SIG-M5 treated with dmso at 0.1 percent for 504 hours (cell line): ENCODE results near the gene POFUT2.
"Not testable (repeated sequence)": the region's sequence is repeated elsewhere in the genome, so short reads cannot be mapped to it uniquely, and the experiment has no call there.

Experiments used
- DNase-seq: peaks from one replicate; lab custom pipeline; 2025; ENCODE audit not compliant: unreplicated experiment; lab: John Stamatoyannopoulos, UW

The POFUT2 gene

DNA sequence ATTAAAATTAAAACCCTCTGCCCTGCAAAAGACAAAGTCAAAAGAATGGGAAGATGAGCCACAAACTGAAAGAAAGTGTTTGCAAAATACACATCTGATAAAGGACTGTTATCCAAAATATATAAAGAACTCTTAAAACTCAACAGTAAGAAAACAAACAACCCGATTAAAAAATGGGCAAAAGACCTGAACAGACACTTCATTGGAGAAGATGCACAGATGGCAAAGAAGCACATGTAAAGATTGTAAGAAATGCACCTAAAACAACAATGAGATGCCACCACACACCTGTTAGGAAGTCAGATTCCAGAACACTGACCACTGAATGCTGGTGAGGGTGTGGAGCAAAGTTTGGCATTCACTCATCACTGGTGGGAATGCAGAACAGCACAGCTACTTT lies 24.6 kb upstream of the POFUT2 start:
- no peak for DNase-seq

DNA sequence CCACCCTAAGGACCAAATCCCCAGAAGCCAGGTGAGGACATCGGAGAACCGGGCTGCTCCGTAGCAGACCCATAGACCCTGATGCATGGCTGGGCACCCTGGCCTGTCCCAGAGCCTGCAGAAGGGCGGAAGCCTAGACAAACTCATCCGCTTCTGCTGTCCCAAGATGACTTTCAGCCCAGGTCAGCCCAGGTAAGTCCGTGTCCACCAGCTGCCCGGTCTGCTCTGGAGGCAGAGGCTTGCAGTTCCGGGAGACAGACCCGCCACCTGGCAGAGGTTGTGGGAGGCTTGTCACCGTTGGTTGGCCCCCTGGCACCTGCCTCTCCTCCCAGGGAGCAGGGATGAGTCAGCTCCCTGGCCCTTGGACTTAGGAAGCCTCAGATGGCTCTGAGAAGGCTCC lies 22.8 kb upstream of the POFUT2 start:
- no peak for DNase-seq

DNA sequence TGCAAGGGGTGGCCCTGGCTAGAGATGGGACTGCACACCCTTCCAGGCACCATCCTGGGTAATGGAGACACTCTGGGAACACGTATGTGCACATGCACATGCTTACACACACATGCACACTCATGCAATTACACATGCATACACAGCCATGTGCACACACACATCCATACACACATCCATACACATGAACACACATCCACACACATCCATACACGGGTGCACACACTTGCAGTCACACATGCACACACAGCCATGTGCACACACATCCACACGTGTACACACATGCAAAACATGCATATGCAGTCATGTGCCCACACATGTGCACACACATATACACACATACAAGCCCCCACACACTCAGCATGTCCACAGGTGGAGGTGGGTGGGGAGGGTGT lies 22.3 kb upstream of the POFUT2 start:
- no peak for DNase-seq

DNA sequence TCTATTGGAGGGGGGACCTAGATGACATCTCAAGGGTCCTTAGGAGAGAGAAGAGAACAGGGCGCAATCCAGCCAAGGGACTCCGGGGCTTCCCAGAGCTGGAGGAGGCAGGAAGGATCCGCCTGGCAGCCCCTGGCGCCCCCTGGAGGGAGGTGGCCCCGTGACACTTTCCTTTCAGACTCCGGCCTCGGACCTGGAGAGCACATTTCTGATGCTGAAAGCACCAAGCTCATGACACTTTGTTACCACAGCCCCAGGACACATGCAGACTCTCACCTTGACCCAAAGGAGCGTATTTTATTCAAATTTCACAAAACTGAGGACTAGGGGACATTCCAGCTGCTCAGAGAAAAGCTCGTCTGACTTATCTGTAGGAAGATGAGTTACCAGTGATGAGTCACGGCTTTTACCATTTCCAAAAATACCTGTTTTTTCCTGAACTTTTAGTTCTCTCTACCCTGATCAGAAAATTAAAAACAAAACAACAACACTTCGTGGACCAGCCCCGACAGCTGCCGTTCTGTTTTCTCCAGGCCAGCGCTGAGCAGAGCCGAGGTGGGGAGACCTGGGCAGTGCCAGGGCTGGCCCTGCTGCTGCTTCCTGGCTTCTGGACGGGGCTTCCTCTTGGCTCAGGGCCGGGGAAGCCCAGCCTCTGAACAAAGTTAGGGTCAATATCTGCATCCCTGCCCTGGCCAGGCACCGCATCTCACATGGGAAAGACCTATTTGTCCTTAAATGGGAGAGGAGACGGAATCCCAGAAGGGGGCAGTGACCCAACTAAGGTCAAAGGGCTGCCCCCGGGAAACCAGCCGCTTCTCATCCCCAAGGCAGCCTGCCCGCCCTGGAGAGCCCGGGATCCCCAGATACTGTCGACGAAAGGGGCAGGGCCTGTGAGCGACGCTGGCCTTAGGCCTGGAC lies 21.6 kb upstream of the POFUT2 start:
- DNase-seq = peak; percentile 29

DNA sequence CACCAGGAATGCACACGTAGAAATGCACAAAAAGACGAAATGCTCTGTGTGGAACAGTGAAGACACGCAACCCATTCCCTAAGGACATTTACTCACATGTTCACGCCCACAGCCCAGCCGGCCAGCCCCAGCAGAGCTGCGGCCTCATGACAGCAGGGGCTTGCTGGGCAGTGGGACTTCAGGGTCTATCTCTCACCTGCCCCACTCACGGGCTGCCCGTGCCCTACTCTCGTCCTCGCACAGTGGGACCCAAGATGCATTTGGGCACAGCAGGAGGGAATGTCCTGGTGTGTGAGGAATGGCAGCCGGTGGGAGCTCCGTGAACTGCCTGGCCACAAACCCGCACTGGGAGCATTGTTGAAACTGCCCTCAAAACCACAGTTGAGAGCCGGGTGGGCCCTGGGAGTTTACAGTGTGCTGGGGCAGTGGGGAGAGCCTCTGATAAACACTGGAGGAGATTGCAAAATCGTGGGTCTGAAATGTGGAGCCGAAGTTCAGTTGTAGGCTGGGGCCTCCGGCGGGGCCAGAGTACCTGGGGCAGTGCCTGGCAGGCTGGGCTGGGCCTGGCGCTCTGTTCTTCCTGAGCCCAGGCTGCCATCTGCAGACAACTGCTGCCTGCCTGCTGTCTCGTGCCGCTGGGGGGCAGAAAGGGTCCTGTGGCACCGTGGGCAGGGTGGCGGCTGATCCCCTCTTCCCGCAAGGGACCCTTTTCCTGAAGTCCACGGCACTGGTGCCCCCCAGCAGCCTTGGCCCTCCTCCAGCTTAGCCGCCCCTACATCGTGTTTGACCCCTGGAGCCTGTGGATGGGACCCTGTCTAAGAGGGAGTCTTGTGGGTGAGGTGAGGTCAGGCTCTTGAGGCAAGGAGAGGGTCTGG lies 20.7 kb upstream of the POFUT2 start:
- DNase-seq = peak; percentile 67

DNA sequence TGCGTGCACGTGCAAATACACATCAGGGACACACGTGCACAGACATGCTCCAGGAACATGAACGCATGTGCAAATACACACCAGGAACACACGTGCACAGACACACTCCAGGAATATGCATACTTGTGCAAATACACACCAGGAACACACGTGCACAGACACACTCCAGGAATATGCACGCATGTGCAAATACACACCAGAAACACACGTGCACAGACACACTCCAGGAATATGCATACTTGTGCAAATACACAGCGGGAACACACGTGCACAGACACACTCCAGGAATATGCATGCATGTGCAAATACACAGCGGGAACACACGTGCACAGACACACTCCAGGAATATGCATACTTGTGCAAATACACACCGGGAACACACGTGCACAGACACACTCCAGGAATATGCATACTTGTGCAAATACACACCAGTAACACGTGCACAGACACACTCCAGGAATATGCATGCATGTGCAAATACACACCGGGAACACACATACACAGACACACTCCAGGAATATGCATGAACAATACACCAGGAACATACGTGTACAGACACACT lies 20.0 kb upstream of the POFUT2 start:
- not testable (repeated sequence) for DNase-seq

DNA sequence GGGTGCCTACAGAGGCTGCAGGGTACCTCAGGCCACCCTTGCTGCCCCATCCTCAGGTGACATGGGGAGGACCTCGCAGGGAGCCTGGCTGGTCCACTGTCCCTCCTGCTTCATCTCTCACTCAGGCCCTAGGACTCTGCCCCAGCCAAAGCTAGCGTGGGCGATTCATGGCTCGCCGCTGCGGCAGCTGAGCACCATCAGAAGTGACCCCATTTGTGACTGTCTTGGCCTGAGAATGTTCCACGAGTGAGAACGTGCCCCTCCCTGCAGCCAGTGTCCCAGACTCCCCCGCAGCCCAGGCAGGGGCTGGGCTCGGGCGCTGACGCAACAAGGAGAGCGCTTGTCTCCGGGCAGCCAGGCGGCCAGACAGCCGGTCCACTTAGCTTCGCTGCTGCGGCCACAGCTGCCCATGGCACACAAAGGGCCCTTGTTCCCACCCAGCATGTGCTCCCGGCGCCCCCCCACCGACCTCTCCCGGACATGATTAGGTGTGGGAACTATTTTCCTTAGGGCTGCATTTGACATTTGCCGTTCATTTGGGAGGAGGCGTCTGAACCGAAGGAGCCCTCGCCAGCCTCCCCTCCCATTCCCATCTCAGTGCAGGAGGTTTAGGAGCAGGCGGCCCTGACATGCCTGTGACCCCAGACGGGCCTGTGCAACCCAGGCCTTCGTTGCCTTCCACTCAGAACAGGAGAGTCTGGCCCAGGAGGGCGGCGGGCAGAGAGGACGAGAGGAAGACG lies 19.3 kb upstream of the POFUT2 start:
- DNase-seq = no peak

DNA sequence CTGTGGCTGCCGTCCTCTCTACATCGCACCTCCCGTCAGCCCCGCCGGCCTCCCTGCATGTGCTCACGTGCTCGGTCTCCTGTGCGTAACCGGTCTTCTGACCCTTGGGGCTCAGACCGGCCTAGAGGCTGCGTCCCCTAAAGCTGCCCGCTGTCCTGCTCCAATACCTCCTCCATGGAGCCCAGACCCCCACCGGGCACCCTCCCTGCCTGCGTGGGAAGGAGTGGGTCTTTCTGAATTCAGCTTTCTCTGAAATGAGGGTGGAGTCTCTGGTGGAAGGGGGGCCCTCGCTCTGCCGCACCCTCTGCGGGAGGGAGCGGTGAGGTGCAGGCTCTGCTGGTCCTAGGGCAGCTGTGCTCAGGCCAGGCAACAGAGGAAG lies 18.7 kb upstream of the POFUT2 start:
- no peak for DNase-seq

DNA sequence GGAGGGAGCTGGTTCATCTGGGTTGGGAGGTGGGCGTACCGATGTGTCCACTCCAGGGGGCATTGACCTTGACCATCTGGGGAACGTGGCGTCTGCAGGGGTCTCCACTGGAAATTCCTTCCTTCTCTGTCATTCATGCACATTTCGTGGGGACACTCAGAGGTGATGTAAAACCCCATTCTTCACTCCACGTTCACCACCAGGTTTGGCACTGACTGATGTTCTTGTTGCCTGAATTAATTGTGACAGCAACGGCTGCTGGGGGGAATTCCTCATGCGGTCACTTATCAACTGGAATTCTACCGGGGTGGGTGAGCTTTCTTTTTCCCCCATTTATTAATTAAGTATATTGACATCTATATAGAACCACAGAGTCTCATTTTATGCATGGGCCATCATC lies 18.1 kb upstream of the POFUT2 start:
- no peak for DNase-seq

DNA sequence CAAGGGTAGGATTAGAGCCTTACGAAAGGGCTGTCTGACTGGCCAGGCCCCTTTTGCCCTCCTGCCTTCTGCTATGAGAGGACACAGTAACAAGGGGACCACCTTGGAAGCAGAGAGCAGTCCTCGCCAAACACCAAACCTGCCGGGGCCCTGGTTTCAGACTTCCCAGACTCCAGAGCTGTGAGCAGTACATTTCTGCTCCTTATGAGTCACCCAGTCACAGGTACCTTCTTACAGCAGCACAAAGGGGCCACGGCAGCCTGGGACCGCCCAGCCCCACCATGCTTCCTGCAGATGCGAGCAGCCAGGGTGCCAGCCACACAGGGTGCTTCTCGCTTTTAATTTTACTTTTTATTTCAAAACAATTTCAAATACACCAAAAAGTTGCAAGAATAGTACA lies 17.2 kb upstream of the POFUT2 start:
- DNase-seq = no peak

DNA sequence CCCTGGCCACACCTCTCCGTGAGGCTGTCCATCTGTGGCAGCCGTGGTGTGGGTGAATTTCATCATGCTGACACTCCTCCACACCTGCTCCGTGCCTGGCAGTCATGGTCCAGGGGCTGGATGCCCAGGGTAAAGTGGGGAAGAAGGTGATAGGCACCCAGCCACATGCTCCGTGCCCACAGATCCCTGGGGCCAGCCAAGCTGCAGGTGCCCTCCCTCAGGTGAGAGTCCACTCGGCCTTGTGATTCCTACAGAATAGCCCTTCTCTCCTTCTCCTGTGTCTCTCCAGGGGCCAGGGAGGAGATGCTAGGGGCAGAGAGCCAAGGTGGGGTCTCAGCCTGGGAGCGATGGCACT lies 16.8 kb upstream of the POFUT2 start:
- DNase-seq = no peak

DNA sequence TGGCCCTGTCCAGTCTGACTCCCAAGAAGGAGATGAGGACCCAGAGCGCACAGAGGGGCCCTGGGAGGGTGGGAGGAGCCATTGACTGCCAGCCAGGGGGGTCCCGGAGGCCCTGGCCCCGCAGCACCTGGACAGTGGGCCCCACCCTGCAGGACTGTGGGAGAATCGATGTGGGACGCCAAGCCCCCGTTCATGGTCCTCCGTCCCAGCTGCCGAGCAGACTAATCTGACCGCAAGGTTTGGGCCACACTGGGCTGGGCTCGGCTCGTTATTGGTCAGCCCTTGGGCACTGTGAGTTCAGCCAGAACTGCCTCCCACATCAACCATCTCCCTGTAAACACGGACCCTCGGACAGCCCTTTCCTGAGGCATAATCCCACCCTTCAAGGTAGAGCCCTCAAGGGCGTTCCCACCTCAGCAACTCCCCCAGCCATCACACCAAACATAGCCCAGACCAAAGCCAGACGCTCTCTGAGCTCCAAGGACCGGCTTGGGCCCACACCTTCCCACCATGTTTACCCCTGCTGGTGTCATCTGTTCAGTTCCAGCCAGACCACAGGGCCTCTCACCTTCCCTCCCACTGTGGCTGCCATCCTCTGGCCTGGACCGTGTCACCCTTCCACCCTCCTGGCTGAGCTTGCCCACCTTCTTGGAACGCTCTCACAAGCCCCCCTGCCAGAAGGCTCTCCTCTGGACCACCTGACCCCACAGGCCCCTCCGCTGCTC lies 16.2 kb upstream of the POFUT2 start:
- DNase-seq = no peak

DNA sequence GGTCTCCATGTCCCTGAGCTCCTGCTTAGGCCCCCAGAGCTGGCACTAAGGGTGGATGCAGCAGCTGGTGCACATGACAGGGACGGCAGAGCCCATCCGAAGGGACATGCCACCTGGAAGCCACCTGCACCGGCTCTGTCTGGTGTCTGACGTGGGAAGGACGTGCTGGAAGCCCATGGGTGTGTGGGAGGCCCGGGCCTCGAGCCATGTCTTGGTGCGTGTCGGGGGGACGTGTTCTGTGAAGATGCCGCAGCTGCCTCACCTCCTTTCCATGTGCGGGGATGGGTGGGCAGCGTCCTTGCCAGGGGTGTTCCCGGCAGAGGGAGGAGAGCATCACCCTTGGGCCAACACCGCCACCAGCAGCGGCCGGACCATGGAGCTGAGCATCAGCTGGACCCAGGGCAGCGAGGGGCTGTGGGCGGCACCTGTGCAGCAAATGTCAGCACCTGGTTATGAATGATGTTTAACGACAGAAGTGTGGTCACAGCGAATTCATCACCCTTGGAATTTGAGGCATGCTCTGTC lies 15.5 kb upstream of the POFUT2 start:
- no peak for DNase-seq

DNA sequence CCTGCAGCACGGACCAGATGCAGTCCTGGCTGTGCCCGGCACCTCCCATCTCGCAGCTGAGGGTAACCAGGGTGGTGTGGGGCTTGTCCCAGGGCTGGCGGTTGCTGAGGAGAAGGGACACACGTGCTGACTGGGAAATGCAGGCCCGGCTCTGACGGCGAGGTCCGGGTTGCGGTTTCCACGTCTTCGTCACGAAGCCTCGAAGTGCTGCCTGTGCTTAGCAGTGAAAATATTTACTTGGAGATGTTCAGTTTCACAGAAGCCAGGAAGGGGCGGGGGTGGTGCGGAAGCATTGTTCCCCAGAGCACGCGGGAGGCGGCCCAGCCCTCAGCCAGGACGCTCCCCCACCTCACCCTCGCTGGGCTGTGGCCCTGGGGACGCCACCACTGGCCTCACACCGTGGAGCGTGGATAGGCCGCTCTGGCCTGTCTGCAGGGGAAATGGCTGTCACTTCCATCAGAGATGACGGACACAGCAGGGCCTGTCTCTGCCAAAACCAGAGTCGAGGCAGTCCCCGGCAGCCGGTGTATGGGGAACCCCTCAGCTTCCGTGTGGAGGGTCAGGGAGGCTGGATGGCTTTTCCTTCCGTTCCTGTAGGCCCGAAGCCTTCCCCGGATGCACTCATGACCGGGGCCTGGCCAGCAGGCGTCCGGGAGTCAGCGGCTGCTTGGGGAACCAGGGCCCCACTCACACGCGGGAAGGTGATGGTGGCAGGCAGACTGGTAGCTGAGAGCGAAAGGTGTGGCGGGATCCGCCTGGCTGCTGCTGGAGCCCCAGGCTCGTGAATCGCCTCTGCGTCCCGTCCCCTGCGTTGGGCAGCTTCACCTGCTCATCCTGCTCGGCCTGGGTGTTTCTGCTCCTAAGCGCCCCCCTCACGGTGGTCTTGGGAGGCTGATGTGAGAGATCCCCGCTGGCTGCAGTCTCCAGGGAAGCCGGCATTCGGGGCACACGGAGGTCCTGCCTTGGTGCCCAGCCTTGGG lies 14.7 kb upstream of the POFUT2 start:
- no peak for DNase-seq

DNA sequence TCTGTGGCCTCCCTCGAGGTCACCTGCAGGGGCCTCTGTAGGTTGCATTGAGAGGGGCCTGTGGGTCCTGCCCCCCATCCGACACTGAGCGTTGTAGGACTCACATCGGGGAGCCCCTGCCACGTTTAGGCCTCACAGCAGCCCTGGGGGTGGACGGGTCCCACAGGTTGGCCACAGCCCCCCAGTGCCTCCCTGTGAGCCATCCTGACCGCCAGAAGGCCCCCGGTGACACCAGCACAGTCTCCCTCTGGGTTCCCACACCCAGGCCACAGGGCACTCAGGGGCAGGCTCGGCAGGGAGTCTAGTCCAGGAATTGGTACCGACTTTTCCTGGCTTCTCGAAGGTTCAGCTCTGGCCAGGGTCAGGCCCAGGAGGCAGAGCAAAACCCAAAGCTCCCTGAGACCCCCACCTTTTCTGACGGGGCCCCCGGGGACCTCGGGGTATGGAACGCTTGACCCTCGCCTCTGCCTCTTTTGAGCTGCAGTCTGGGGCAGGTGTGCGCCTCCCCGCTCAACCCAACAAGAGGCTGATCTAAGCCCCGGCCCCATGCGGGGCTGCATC lies 13.9 kb upstream of the POFUT2 start:
- no peak for DNase-seq

DNA sequence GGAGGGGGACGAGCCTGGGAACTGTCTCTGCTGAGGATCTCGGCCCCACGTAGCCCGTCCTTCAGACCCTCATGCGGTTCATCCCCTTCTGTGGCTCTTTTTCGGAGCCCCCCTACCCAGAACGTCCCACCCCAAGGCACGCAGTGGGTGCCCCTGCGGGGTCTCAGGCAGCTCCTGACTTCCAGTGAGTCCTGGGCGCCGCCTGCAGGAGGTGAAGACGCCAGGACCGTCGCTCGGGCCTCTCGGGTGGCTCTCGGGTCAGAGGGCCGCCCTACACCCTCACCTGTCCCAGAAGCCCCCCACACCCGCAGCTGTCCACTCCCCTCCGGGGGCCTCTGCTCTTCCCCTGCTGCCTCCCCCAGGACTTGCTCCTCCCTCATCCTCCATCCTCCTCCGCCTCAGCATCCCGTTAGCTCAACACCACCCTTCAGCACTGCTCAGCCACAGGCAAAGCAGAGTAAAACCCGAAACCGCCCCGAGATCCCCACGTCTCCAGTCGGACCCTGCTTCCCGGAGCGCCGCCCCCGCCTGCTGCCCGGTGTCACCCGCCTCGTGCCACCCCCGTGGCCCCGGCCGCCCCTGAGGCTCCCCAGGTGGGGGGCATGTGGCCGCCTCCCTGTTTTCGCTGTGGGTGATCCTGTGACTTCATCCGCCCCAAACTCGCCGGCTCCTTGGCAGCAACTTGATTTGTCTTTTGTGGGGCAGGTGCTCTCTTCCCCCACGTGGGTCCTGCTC lies 13.3 kb upstream of the POFUT2 start:
- no peak for DNase-seq

DNA sequence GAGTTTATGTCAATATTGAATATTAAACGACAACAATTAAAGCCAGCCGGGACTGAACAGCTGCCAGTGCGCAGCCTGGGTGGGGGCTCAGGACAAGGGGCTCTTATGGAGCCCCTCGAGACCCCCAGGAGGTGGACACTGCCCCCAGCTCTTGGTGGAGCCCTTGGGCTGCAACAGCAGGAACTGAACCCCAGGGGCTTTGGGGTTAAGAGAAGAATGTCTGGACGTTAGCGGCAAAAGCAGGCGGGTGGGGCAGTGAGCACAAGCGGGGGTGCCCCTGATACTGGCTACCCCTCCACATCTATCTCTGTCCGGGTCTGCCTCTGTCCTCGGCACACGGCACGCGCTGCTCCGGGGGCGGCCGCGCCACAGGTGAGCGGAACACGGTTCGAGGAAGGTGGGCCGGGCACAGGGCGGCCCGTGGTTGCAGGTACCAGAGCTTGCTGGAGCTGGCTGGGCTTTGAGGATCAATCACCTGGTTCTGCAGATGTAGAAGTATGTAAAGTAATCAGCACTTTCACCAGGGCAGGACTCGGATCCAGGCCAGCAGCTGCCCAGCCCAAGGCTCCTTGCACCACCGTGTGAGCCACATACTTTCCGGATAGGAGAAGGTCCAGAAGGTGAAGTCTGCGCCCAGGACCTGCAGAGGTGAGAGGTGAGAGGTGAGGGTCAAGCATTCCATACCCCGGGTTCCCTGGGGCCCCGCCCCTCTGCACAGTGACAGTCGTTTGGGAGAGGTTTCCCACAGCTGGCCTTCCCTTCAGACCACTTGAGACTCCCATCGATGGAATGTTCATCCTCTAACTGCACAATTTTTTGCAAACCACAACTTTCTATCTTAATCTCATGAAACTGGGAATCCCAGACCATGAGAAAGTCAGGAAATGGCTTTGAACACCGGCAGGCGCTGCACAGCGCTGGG lies 12.4 kb upstream of the POFUT2 start:
- no peak for DNase-seq
